Activated CD4-positive, alpha-beta memory T cell treated with anti-CD3 and anti-CD28 coated beads for 36 hours (primary cell): ENCODE measurements around the gene GRID2. TPM values are rescaled to one million over a fixed set of nuclear protein-coding genes. Genes with fewer than 3 reads are reported as not detected.

Experiments
- CTCF ChIA-PET: fragments of 350-600 bp; sonication (Branson Sonifier 250); formaldehyde crosslinking; loops from one replicate; lab custom pipeline; 2021; ENCODE audit warnings: antibody characterized with exemption, inconsistent platforms; lab: Charles Lee
- POLR2A ChIA-PET: fragments of 350-600 bp; sonication (Branson Sonifier 250); formaldehyde crosslinking; loops from one replicate; lab custom pipeline; 2021; ENCODE audit warnings: antibody characterized with exemption; lab: Charles Lee
- DNase-seq: peaks from one replicate; pipeline ENCODE4 v3.0.0-alpha.2; 2020
- H3K27ac Mint-ChIP-seq: one replicate; pipeline ENCODE4 v1.8.0; 2021; ENCODE audit warnings: mixed read lengths
- H3K27me3 Mint-ChIP-seq: one replicate; pipeline ENCODE4 v1.8.0; 2021; ENCODE audit warnings: mixed read lengths
- H3K36me3 Mint-ChIP-seq: one replicate; pipeline ENCODE4 v1.8.0; 2021; ENCODE audit warnings: mixed read lengths
- H3K4me1 Mint-ChIP-seq: one replicate; pipeline ENCODE4 v1.8.0; 2021; ENCODE audit warnings: low read depth, mixed read lengths
- H3K4me3 Mint-ChIP-seq: one replicate; pipeline ENCODE4 v1.8.0; 2021; ENCODE audit warnings: mild to moderate bottlenecking, mixed read lengths
- H3K9me3 Mint-ChIP-seq: one replicate; pipeline ENCODE4 v1.8.0; 2021; ENCODE audit warnings: mixed read lengths
- intact Hi-C: fragments of 100-400 bp; cut with micrococcal nuclease; formaldehyde crosslinking; loops from one replicate; pipeline ENCODE4 v1.15.1; 2023
- total RNA-seq, 2 experiments: library from RNA; stranded (reverse); gene quantifications; one replicate each; pipeline ENCODE4 v1.2.3, GENCODE V29; 2021

The GRID2 gene
- total RNA-seq, 2 experiments from 2014 or later: not detected

DNA sequence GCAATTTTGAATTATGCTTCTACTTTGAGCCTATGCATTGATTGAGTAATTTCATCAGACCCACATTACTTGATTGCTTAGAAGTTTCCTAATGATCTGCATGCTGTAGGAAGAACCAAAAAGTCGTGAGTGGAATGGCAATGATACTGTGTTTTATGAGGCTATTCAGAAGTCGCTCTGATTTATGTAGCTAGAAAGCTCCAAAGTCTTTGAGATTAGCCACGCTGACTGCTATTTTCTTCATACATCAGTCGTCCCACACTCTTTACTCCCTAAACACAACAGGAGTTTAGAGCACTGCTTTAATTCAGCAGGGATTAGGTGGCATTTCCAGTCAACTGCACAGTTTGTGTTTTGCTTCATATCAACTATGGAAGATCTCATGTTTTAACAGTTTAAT, 4.1 kb downstream of the GRID2 start:
- Mint-ChIP-seq H3K4me3 (no peak overlapping the region), H3K4me1 (peaks cover 4% of the 10 kb centered on the region), H3K27me3 (peaks cover 21% of the 10 kb centered on the region), H3K27ac (no peak overlapping the region), H3K9me3 (no peaks in the 10 kb centered on the region), H3K36me3 (no peaks in the 10 kb centered on the region)
- POLR2A ChIA-PET: no interaction called here
- CTCF ChIA-PET: no interaction called here
- intact Hi-C loops: no loop called here
- DNase-seq: no peak

DNA sequence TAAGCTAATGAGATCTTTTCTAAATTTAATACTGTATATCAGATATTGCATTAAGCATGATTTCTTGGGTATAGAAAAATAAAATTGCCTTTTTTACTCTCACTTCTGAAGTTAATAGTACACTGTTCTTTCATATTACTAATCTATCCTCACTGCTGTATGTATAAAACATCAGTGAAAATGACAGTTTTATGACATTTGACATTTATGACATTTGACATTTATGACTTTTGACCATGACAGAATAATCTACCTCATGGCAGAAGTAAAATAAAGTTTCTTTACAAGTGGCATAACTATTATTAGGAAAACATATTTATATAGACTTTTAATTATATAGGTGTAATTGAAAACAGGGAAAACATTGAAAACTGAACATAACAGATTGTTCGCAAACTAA, 13.3 kb downstream of the GRID2 start:
- peaks cover 2% of the 10 kb centered on the region for H3K9me3 Mint-ChIP-seq
- no peak overlapping the region for H3K4me3 Mint-ChIP-seq
- no peaks in the 10 kb centered on the region for H3K4me1 Mint-ChIP-seq
- DNase-seq: no peak
- ChIA-PET POLR2A (no interaction called here), CTCF (no interaction called here)
- no peak overlapping the region for H3K27ac Mint-ChIP-seq
- no peaks in the 10 kb centered on the region for H3K36me3 Mint-ChIP-seq
- intact Hi-C loops: no loop called here
- no peaks in the 10 kb centered on the region for H3K27me3 Mint-ChIP-seq

DNA sequence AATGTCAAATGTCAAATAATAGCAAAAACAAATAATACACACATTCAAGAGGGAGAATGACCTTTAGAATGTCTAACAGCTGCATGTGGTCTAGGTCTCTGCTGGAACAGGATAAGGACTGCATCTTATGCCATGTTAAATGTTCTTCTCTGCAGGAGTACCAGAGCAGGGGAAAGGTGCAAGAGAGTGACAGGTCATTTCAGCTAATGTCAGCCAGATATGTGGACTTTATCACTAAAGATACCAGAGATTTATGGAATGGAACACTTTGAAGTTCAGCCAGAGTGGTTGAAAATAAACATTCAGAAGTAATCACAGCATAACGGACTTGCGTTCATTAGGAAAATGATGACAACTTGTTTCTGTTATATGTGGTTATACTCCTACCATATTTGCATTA, 24.3 kb downstream of the GRID2 start:
- POLR2A ChIA-PET: no interaction called here
- no peak overlapping the region for H3K27ac Mint-ChIP-seq

DNA sequence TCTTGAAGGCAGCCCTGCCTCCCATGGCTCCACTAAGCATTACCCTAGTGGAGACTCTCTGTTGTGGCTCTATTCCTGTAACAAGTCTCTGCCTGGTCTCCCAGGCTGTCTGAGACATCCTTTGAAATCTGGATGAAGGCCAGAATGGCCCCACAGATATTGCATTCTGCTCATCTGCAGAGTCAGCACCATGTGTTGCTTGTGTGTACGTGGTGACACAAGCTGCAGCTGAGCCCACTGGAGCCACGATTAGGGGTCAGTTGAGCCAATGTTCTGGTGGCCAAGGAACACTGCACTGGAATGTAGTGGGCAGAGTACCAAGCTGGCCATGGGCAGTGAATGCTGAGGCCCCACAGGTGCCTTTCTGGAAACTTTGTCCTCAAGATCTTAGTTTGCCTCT, 29.2 kb downstream of the GRID2 start:
- intact Hi-C loops: no loop called here
- H3K27me3 Mint-ChIP-seq: no peaks in the 10 kb centered on the region
- no peaks in the 10 kb centered on the region for H3K36me3 Mint-ChIP-seq
- H3K9me3 Mint-ChIP-seq: no peaks in the 10 kb centered on the region
- ChIA-PET CTCF (no interaction called here), POLR2A (no interaction called here)
- DNase-seq: no peak
- no peaks in the 10 kb centered on the region for H3K4me1 Mint-ChIP-seq
- H3K4me3 Mint-ChIP-seq: no peak overlapping the region
- no peak overlapping the region for H3K27ac Mint-ChIP-seq

More for the DNA sequence above, 24.3 kb downstream of the GRID2 start:
- Mint-ChIP-seq H3K4me1 (no peaks in the 10 kb centered on the region), H3K4me3 (no peak overlapping the region), H3K9me3 (no peaks in the 10 kb centered on the region), H3K36me3 (no peaks in the 10 kb centered on the region), H3K27me3 (no peaks in the 10 kb centered on the region)
- no peak for DNase-seq
- intact Hi-C loops: no loop called here
- CTCF ChIA-PET: no interaction called here

DNA sequence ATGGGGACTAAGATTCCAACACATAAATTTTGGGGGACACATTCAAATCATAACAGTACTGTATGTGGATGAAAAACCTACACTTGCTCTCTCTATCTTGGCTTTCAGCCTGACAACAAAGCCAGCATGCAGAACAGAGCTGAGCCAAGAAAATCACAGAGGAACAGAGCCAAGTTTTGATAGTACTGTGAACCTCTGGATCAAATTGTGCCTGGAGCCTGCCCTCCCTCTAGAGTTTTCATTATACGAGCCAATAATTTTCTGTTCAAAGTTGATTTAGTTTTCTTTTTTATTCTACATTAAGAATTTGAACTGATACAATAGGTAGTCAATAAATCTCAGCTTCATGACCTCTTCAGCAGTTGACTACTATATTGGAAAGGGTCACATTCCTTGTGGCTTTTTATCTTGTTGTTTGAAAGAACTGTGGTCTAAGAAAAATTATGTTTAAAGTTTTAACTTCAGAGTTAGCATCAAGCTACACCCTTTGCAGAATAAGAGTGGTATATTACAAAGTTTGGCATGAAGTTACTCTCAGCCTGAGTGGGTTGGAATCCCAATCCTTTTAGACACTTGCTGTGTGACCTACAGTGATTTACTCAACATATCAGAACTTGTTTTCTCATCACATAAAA, 31.1 kb downstream of the GRID2 start:
- CTCF ChIA-PET: no interaction called here
- H3K27ac Mint-ChIP-seq: no peak overlapping the region
- H3K27me3 Mint-ChIP-seq: no peaks in the 10 kb centered on the region
- intact Hi-C loops: no loop called here
- no peak for DNase-seq
- POLR2A ChIA-PET: no interaction called here
- no peaks in the 10 kb centered on the region for H3K36me3 Mint-ChIP-seq
- no peaks in the 10 kb centered on the region for H3K9me3 Mint-ChIP-seq
- H3K4me3 Mint-ChIP-seq: no peak overlapping the region
- H3K4me1 Mint-ChIP-seq: no peaks in the 10 kb centered on the region

DNA sequence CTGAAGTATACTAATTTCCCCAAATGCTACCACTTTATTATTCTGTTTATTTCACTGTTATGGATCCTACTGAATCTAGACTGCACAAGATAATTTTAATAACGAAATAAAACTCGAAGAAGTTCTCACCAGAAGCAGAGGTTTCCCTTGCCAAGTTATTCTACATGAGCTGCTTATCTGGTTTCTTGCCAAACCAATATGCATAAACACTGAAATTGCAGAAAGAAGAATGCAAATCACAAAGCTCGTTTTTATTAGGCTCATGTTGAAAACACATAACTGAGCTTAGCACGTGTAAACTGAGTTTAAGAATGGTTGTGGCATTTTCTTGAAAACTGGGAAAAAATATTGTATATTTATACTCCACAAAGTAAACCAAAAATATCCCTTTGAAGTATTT, 35.9 kb downstream of the GRID2 start:
- intact Hi-C loops: no loop called here
- ChIA-PET CTCF (no interaction called here), POLR2A (no interaction called here)
- Mint-ChIP-seq H3K9me3 (peaks cover 3% of the 10 kb centered on the region), H3K27me3 (no peaks in the 10 kb centered on the region), H3K36me3 (no peaks in the 10 kb centered on the region), H3K27ac (no peak overlapping the region), H3K4me3 (no peak overlapping the region), H3K4me1 (no peaks in the 10 kb centered on the region)
- no peak for DNase-seq

DNA sequence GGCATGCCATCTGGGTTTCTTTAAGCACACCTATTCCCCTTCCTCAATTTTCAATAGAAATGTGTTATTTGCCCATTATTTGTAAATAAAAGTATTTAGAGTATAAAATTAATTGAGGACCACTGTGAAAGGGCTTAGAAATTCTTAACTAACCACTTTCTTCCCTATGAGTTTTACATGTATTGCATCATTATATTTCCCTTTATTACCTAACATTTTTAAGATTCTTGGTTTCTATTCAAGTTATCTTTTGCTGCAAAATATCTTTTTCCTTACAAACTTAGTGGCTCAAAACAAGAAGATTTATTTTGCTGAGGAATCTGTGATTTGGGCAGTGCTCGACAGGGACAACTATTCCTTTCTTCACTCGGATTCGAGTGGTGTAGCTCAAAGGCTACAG, 40.5 kb downstream of the GRID2 start:
- Mint-ChIP-seq H3K27ac (no peak overlapping the region), H3K9me3 (peaks cover 3% of the 10 kb centered on the region), H3K4me1 (no peaks in the 10 kb centered on the region), H3K4me3 (no peak overlapping the region), H3K36me3 (no peaks in the 10 kb centered on the region), H3K27me3 (no peaks in the 10 kb centered on the region)
- intact Hi-C loops: no loop called here
- no peak for DNase-seq
- ChIA-PET CTCF (no interaction called here), POLR2A (no interaction called here)

DNA sequence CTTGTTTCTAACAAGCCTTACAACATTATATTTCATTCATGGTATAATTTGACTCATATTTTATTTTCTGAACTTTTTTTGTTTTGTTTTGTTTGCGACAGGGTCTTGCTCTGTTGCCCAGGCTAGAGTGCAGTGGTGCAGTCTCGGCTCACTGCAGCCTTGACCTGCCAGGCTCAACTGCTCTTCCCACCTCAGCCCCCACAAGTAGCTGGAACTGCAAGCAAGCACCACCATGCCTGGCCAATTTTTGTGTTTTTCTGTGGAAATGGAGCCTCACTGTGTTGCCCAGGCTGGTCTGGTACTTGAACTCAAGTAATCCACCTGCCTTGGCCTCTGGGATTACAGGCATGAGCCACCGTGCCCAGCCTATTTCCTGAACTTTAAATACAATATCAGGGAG, 42.5 kb downstream of the GRID2 start:
- no peaks in the 10 kb centered on the region for H3K27me3 Mint-ChIP-seq
- DNase-seq: no peak
- no peaks in the 10 kb centered on the region for H3K4me1 Mint-ChIP-seq
- no peaks in the 10 kb centered on the region for H3K36me3 Mint-ChIP-seq
- intact Hi-C loops: no loop called here
- ChIA-PET CTCF (no interaction called here), POLR2A (no interaction called here)
- H3K9me3 Mint-ChIP-seq: no peaks in the 10 kb centered on the region
- H3K4me3 Mint-ChIP-seq: no peak overlapping the region
- no peak overlapping the region for H3K27ac Mint-ChIP-seq

DNA sequence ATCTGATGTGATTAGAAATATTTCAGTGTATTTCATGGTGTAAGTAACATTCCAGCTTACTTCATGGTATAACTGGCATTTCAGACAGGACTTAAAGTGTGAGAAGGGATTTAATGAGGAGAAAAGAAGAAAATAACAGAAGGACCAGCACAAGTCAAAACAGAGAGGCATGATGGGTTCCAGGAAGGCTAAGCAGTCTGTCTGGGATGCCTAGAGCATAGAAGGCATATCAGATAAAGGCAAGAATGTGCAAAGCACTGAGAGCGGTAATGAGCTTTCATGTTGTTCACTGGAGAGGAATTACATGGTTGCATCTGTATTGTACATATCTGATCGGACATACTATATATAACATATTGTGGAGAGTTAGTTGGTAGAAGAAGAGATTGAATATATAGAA, 54.2 kb downstream of the GRID2 start:
- Mint-ChIP-seq H3K4me1 (no peaks in the 10 kb centered on the region), H3K9me3 (no peaks in the 10 kb centered on the region), H3K27me3 (no peaks in the 10 kb centered on the region), H3K4me3 (no peak overlapping the region), H3K27ac (no peak overlapping the region), H3K36me3 (no peaks in the 10 kb centered on the region)
- intact Hi-C loops: no loop called here
- no peak for DNase-seq
- ChIA-PET POLR2A (no interaction called here), CTCF (no interaction called here)

DNA sequence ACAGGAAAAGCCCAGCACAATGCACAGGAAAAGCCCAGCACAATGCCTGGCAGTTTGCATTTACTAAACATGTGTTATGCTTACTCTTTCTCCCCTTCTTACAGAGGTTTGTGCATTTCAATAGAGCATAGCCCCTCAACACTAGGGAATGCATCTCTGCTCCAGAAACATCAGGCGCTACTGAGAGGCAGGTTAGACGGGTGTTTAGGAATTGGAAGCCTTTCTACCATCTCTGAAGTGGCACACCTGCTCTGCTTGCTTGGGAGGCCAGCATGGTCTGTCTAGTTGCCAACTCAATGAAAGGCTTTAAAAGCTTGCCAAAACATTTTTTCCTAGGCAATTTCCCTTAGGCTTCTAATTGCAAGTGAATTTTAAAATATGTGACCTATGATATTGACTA, 55.7 kb downstream of the GRID2 start:
- Mint-ChIP-seq H3K9me3 (no peaks in the 10 kb centered on the region), H3K36me3 (no peaks in the 10 kb centered on the region), H3K4me3 (no peak overlapping the region), H3K4me1 (no peaks in the 10 kb centered on the region), H3K27ac (no peak overlapping the region), H3K27me3 (no peaks in the 10 kb centered on the region)
- intact Hi-C loops: no loop called here
- POLR2A ChIA-PET: no interaction called here
- CTCF ChIA-PET: interaction anchor here (0.9 kb wide), 1 partner anchor 11 kb away, joined by 3 read pairs; no protein-coding TSS in a partner anchor
- DNase-seq: no peak

DNA sequence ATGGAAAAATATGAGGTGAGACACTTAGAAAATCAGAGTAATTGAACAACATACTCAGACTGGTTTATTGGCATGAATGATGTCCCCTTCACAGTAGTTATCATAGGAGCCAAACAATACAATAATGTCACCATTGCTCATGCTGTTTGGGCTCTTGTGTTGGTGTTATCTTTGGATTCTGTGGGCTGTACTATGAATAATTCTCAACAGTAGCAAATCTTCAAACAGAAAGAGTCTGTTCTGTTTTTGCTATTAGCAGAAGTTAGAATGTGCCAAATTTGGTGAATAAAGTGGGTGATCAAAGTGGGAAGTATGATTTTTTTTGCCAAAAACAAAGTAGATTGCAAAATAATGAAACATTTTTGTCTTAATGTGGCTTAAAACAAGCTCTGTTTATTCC, 58.3 kb downstream of the GRID2 start:
- no peak for DNase-seq
- CTCF ChIA-PET: no interaction called here
- intact Hi-C loops: no loop called here
- Mint-ChIP-seq H3K4me1 (no peaks in the 10 kb centered on the region), H3K36me3 (no peaks in the 10 kb centered on the region), H3K27me3 (no peaks in the 10 kb centered on the region), H3K9me3 (no peaks in the 10 kb centered on the region), H3K27ac (no peak overlapping the region), H3K4me3 (no peak overlapping the region)
- POLR2A ChIA-PET: no interaction called here

DNA sequence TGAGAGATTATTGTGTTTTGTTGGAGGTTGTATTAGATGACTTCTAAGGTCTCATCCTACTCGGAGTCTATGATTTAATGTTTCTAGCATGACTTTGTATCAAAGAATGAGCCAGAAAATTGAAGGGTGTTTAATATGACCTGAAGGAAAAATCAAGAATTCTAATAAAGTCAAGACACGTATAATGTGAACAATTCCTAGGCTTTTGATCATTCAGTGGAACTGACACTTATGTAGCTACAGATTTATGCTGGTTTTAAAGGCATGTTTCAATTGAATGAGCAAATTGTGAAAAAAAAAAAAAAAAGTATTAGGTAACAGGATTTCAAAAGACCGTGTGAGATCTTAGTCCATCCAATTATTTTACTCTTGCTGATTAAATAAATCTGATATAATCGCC, 64.9 kb downstream of the GRID2 start:
- intact Hi-C loops: no loop called here
- H3K36me3 Mint-ChIP-seq: no peaks in the 10 kb centered on the region
- no peaks in the 10 kb centered on the region for H3K27me3 Mint-ChIP-seq
- H3K4me1 Mint-ChIP-seq: no peaks in the 10 kb centered on the region
- peaks cover 3% of the 10 kb centered on the region for H3K9me3 Mint-ChIP-seq
- no peak overlapping the region for H3K27ac Mint-ChIP-seq
- ChIA-PET POLR2A (no interaction called here), CTCF (interaction anchor here (0.7 kb wide), 1 partner anchor 1490 kb away, joined by 5 read pairs; no protein-coding TSS in a partner anchor)
- DNase-seq: no peak
- H3K4me3 Mint-ChIP-seq: no peak overlapping the region

DNA sequence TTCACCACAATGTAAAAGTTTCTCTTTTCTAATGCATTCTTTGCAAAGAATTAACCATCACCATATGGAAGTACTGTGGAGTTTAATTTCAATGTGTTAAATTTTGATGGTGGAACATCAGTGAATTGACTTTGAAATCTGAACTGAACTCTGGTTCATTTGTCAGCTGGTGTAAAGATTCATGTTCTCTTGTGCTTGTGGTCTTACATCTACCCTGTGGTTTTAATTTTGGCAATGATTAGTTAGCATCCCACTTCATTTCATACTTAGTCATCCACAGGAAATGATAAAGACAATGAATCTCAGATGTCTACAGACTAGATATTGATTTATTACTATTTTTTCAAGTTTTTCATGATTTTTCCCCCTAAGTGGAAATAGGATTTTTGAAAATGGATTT, 77.8 kb downstream of the GRID2 start:
- ChIA-PET POLR2A (no interaction called here), CTCF (no interaction called here)
- intact Hi-C loops: no loop called here
- DNase-seq: no peak
- Mint-ChIP-seq H3K36me3 (no peaks in the 10 kb centered on the region), H3K27me3 (no peaks in the 10 kb centered on the region), H3K27ac (no peak overlapping the region), H3K4me1 (no peaks in the 10 kb centered on the region), H3K9me3 (peaks cover 6% of the 10 kb centered on the region), H3K4me3 (no peak overlapping the region)
